GM19372 (cell line): ENCODE results near the gene SPINT2.

Experiments used
- ATAC-seq: cut with Tn5 transposase; IDR thresholded peaks from one replicate; pipeline ENCODE4 v1.9.1; 2021; ENCODE audit warnings: mild to moderate bottlenecking, low read depth, moderate library complexity; ENCODE audit not compliant: unreplicated experiment

The SPINT2 gene

DNA sequence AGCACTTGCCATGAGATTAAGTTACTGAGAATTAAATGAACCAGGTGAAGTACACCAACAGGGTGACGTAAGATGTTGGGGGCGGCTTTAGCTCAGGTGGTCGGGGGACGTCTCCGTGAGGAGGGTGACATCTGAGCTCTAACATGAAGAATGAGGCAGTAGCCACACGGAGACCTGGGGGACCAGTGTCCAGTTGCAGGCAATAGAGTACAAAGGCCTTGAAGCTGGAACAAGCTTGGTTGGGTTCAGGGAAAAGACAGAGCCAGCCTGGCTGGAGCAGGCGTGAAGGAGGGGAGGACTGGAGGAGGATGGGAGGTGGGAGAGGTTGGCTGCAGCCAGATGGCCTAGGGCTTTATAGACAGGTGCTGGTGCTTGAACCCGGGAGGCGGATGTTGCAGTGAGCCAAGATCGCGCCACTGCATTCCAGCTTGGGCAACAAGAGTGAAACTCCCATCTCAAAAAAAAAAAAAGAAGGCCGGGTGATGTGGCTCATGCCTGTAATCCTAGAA, 1.6 kb downstream of the SPINT2 start:
- ATAC-seq: no peak

DNA sequence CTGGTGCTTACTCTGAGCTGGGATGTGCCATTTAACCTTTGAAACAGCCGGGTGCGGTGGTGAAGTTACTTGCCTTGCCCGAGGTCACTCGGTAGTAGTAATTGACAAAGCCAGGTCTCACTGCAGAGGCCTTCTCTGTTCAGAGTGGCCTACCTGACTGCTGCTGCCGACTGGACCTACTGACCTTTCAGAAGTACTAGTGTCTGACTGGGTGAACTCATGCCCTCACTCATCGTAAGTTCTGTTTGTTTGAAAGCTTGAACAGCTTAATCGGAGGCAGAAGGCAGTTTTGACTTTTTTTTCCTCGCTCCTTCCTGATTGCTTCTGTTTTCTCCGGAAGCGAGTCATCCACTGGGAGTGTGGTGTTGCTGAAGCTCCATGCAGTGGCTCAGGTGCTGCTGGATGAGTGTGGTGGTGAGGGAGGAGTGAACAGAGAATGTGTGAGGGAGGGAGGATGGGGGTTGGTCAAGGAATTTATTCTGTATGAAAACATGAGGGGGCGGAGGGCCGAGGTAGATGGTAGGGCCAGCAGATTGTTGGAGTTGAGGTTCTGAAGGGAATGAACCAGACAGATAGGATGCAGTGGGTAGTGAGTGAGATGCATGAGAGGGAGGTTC, 2.7 kb downstream of the SPINT2 start:
- ATAC-seq: no peak

DNA sequence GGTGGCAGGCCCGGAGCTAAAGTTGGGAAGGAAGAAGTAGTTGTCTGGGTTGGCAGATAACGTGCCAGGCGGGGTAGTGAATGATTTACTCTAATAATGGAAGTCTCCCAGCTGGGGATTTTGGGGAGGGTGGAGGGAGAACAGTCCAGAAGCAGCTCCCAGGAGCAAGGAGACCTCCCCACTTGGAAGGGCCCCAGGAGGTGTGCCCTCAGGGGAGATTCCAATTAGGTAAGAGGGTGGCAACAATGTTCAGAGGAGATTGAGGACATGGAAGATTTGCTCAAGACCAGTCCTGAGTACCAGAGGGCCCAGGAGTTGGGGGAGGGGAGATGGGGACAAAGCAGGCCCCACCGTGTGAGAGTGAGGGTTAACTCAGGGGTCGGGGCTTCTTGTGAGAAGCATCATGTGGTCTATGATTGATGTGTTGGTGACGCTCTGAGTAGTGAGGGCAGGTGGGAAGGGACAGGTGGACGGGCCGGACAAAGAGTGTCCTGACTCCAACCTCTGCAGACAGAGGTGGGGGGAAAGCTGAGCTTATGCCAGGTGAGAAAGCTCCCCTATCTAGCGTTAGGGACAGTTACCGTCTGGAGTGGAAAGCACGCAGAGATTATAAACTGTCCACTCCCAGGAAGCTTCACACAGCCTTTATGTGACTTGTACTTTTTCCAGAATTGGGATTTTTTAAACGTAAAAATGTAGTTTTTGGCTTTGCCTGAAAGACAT, 3.5 kb downstream of the SPINT2 start:
- no peak for ATAC-seq

DNA sequence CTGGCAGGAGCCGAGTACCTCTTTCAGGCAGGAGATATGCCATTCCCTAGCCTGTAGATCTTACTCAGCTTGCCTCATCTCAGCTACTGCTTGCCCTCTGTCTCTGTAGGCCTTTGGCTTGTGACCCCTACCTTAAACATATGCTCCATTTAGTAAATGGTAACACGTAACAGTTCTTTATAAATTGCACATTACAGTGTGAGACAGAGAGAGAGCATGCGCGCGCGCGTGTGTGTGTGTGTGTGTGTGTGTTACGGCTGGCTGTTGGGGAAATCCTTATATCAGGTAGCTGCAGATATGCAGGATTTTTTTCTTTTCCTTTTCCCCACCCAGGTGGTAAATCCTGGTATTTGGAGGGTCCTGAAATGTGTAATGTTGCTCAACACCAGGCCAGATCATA, 4.2 kb downstream of the SPINT2 start:
- no peak for ATAC-seq

DNA sequence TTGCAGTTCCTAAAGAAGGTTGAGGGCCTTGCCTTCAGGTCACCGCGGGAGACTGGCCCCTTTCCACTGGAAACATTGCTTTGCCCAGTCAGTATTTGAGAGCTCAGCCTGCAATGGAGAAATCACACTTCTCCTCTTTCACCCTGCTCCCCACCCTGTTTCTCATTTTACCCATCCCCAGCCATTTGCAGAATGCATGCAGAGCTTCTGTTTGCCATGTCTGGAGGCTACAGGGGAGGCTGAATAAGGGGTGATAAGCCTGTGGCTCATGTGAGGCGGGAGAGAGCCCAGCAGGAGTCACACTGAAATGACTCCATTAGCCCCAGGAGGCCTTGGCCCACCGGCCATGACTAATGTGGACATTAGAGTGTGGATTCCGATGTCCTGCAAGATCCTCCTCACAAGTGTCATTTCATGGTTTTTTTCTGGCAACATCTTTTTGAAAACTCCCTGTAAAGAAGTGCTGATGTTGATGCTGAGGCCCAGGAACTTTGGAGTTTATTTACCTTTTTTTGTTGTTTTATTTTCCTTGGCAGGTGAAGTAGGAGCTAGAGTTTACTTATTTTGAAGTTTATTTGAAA, 6.3 kb downstream of the SPINT2 start:
- no peak for ATAC-seq

DNA sequence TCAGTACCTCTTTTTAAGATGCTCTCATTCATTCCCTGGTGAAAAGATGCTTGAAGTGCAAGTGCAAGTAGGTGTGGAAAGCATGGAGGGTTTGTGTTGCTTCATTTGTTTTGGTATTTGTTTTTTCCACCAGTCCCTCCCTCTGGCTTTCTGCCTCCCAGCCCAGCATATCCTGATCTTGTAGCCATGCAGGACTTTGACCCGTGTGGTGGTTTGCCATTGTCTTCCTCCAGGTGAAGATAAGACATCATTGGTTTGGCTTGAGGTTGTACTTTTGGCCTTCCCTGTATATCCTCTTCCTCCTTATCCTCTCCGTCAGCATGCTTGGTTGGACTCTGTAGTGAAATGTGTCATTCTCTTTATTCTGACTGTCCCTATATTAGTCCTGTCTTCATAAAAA, 9.1 kb downstream of the SPINT2 start:
- ATAC-seq: no peak

DNA sequence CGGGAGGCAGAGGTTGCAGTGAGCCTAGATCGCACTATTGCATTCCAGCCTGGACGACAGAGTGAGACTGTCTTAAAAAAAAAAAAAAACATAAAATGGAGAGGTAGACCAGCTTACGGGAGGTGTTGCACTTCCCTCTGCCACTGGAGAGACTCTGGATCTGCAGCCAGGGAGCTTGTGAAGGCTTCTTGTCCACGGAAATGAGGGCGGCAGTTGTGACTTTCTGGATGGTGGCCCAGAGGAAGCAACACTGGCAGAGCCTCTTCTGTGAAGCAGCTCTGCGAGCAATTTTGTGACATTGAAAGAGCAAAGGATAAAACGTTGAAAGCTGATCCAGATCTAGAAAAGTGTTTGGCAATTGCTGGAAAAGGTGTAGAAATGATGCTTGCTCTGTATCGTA, 10.4 kb downstream of the SPINT2 start:
- ATAC-seq: no peak

DNA sequence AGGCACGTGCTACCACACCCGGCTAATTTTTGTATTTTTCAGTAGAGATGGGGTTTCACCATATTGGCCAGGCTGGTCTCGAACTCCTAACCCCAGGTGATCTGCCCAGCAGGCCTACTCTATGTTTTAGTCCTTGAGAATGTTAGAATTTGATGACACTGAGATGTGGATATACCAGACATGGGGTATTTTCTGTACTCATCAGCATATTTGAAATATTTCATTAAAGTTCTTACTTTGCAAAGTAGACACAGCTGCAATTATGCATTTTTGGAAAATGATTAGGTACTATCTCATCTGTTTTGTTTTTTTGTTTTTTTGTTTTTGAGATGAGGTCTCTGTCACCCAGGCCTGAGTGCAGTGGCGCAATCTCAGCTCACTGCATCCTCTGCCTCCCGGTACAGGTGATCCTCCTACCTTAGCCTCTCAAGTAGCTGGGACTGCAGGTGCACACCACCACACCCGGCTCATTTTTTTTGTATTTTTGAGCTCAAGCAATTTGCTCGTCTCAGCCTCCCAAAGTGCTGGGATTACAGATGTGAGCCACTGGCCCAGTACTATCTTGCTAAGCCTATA, 12.7 kb downstream of the SPINT2 start:
- ATAC-seq: no peak

DNA sequence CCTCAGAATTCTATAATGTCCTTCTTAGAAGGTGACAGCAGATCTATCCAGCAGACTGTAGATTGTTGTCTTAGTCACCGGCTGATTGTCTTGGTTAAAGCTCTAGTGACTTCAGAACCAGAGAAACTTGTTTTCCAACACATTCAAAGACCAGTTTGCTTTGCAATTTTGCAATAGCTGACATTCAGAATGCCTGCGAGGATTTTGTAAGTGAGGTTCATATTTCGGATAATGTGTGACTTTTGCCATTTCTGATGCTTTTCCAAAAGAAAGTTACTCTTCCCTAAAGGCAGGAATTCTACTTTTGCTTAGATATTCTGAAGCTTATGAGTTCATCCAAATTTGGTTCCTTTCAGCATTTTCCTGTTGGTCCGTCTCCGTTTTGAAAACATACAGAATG, 13.2 kb downstream of the SPINT2 start:
- no peak for ATAC-seq

DNA sequence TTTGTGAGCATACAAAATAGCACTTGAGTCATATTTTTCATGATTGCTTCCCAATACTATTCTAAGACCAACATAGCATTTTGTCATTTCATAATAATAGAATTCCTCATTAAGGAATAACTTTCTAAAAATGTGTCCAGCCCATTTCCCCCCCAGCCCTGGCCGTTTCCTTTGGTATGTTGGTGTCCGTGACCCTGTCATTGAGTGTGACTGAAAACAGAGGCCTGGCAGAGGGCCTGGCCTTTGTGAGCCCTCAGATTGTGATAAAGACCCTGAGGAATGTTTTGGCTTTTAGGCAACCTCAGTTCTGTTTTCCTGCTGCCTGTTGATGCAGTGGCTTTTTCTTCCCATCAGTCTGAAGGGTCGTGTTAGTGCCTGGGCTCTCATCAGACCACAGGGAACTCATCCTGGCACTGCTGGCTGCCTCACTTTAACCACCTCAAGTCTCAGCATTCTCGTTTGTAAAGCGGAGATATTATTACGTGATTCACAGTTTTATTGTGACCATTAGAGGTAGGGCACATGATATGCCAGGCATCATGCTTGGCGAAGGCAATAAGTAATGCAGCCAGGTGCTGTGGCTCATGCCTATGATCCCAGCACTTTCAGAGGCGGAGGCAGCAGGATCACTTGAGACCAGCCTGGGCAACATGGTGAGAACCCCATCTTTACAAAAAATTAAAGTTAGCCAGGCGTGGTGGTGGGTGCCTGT, 13.8 kb downstream of the SPINT2 start:
- no peak for ATAC-seq

DNA sequence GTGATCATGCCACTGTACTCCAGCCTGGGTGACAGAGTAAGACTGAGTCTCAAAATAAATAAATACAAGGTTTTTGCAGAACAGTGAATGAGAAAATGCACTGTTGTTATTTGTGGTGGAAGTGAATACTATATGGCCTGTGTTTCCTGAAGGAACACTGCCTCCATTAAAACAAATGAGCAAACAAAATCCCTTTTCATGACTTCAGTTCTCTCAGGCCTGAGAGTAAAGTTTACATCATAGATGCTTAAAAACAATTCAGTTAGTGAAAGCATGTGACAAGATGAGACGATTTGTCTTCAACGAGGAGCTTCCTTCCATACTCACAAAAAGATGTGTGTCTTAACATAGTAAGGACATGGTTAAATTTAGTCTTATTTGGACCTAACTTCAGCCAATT, 14.4 kb downstream of the SPINT2 start:
- no peak for ATAC-seq

DNA sequence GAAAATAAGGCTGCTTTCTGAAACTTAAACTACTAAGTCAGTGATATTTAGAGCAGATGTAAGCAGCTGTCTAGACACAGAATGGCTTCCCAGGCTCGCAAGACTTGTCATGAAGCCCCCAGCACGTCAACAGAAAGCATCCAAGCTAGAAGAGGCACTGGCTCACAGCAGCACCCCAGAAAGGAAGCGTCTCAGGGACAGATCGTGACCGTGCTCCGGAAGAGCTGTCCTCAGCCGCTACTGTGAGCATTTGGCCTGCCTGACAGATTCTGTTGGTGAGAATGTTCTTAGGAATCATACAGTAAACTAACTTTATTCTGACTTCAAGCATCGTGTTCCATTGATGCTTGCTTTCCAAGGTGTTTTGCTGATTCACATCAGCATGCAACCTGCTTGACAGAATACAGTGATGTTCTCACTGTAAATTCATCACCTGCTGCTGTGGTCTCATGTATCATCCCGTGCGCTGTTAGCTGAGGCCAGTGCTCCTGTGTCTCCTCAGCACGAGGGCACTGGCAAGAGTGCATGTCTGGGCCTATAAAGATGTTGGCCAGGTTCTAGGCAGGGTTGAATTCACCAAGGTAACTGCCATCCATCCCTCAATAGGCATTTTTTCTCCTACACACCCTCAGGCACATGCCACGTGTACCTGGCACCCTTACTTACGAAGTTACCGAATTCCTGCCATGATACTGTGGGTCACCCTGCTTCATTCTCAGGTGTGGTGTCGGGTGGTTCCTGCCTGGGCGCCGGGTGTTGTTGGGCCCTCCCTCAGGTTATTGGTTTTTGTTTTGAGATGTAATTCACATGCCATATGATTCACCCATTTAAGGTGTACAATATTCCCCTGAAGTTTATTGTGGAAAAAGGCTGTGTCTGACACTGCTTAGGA, 15.9 kb downstream of the SPINT2 start:
- no peak for ATAC-seq

DNA sequence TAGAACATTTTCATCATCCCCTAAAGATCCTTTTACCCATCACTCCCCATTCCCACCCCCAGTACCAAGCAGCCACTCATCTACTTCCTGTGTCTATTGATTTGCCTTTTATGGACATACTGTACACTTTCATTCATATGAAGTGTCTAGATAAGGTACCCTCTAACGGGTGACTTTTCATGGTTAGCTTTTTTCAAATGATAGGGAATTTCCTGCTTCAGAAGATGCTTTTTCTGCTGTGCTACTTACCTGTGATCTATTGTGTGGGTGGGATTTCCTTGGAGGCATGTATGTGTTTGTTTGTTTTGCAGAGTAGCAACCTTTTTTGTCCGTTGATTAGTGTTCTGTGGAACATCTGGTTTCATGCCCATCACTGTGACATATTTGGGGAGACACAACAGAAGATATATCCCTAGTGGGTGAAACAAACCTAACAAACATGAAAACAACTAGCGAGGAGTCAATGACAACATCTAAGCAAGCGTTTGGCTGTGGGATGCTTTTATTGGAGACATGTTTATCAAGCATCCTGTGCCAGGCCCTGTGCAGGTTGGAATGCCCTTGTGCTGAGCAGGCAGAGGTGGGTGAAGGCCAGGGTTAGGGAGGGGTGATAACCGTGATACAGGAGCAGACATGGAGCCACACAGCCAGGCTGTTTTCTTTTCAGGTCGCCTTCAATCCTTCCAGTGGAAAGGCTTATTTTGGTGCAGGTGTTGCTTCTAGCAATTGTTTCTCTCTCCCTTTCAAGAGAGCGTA, 17.6 kb downstream of the SPINT2 start:
- ATAC-seq: no peak

DNA sequence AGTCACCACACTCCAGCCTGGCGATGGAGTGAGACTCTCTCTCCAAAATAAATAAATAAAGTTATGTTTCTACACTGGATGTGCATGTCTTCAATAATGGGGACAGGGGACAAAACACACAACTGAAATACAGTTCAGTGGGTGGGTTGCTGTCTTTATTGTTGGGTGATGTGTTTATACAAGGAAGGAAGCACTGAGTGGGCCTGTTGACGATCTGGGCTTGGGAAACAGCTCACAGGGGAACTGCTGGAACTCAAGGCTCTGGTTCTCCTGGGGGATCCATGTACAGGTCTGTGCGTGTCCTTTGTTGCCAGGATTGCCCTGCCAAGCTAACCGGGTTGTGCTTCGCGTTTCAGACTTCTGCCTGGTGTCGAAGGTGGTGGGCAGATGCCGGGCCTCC, 18.9 kb downstream of the SPINT2 start:
- ATAC-seq: no peak

DNA sequence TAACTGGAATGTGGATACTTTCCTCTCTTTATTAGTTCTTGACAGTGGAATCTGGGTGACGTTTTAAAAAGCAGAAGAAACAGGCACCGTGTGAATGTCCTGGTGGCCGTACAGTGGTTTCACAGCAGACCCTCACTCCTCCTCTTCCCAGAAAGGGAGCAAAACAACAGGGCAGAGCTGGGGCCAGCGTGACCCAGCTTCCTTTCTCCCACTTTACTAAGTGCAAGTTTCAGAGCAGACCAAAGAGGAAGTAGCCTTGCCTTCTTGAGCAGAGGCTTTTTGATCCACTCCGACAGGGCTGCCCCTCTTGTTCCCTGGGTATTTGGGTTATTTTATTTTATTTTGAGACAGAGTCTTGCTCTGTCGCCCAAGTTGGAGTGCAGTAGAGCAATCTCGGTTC, 20.0 kb downstream of the SPINT2 start:
- ATAC-seq: no peak

DNA sequence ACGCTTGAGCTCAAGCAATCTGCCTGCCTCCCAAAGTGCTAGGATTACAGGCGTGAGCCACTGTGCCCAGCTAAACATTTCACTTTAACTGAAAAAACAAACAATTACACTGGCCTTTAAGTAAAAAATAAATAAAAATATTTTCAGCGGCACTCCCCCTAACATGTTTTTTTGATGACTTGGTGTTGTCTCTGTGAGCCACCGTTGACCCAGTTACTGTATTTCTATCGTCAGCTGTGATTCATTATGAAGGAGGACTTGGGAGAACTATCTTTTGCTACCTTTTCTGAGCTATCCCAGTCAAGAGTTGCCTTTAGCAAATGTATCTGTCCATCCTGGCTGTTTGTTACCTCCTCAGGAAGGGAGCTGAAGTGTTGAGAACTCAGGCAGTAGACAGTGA, 21.2 kb downstream of the SPINT2 start:
- no peak for ATAC-seq

DNA sequence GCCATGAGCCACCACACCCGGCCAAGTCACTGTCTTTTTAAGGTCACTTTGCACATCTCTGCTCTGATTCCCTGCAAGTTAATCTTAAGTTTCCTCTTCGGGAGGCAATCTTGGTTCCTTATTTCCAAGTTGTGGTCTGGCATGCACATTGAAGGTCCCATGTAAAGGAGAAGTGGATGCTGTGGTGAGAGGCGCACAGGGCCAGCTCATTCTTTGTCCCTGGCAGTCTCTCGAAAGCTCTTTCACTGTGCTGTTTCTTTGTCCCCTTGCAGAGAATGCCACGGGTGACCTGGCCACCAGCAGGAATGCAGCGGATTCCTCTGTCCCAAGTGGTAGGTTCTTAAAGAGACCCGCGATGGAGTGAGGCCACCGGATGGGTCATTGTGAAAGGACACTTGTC, 23.2 kb downstream of the SPINT2 start:
- no peak for ATAC-seq

DNA sequence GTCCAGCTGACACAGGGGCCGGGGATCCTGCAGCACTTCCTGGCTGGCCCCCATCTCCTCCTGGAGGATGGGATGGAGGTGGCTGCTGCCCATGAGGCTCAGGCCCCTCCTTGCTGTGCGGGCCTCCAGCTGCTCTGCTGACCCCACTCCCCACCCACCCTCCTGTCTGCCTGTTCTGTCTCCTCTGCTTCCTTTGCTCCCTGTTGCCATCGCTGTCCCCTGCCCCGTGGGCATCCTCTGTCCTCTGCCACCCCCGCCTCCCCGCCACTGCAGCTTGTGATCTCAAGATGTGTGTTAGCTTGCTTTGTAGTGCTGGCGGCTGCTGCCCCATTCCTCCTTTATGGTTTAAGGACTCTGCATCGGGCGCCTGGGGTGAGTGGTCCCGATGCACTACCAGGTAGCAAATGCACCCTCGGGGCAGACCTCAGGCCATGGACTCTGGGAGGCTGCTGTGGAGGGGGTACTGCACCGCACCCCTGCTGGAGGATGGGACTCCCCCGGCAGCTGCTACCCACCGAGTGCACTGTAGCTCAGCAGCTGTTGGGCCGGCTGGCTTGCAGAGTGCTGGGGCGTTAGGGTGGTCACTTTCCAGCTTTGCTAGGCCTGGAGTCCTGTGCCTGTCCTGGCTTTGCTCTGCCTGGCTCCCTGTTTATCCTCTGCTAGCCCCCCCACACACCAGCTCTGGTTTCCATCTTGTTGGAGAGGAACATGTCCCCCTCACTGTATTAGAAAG, 23.9 kb downstream of the SPINT2 start:
- ATAC-seq: no peak

DNA sequence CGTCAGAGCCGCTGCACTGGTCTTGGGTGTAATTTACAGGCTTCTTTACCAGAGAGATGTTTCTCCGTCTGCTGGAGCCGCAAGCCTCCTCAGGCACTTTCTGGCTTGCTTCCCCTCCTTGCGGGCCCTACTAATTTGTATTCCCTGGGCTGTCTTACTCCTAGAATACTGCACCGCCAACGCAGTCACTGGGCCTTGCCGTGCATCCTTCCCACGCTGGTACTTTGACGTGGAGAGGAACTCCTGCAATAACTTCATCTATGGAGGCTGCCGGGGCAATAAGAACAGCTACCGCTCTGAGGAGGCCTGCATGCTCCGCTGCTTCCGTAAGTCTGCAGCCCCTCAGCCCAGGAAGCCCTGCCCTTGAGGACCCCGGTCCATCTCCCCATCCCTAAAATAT, 25.6 kb downstream of the SPINT2 start:
- ATAC-seq: no peak
